OCI-LY7 (cell line): ENCODE data around the gene PSMB9. TPM values are rescaled to one million over a fixed set of nuclear protein-coding genes. Genes with fewer than 3 reads are reported as not detected.
"Not testable (repeated sequence)": the region's sequence is repeated elsewhere in the genome, so short reads cannot be mapped to it uniquely, and the experiment has no call there.

Experiments
- BruUV-seq: library from RNA; stranded (reverse); fragments of 400-500 nt; replicated peaks from 2 replicates; lab custom pipeline; 2021; lab: Mats Ljungman, UMichigan
- CTCF ChIA-PET: fragments of 300-600 bp; sonication (Branson Sonifier 250); formaldehyde crosslinking; loops from one replicate; lab custom pipeline; 2022; ENCODE audit warnings: antibody characterized with exemption; ENCODE audit not compliant: unreplicated experiment; lab: Charles Lee
- POLR2A ChIA-PET: fragments of 300-600 bp; sonication (Branson Sonifier 250); formaldehyde crosslinking; loops from one replicate; lab custom pipeline; 2022; ENCODE audit warnings: antibody characterized with exemption; lab: Charles Lee
- DNase-seq: peaks from one replicate; pipeline ENCODE4 v3.0.0-alpha.2; 2015; ENCODE audit warnings: low spot score
- H2AFZ ChIP-seq: fragments of 200-600 bp; sonication (generic), shearing (Covaris generic); 2 replicates; pipeline ENCODE4 v1.6.1; 2014; ENCODE audit warnings: mild to moderate bottlenecking, antibody characterized with exemption, low read length, moderate library complexity
- H3K27ac ChIP-seq: fragments of 200-600 bp; sonication (generic); 2 replicates; pipeline ENCODE4 v1.5.1; 2014; ENCODE audit warnings: mixed run types, low read depth, mild to moderate bottlenecking, moderate library complexity, low read length, inconsistent platforms; ENCODE audit not compliant: poor library complexity, severe bottlenecking
- H3K36me3 ChIP-seq: fragments of 200-600 bp; sonication (generic); 2 replicates; pipeline ENCODE4 v1.6.1; 2014; ENCODE audit warnings: mild to moderate bottlenecking, antibody characterized with exemption, low read length, moderate library complexity, mixed read lengths; ENCODE audit not compliant: insufficient read depth
- H3K4me1 ChIP-seq: fragments of 200-600 bp; sonication (generic); 2 replicates; pipeline ENCODE4 v1.5.1; 2014; ENCODE audit warnings: mild to moderate bottlenecking, low read length; ENCODE audit not compliant: insufficient read depth, poor library complexity, severe bottlenecking
- H3K4me2 ChIP-seq: fragments of 200-600 bp; sonication (generic); 2 replicates; pipeline ENCODE4 v1.6.1; 2014; ENCODE audit warnings: mild to moderate bottlenecking, low read length
- H3K4me3 ChIP-seq: fragments of 200-600 bp; sonication (generic); 2 replicates; pipeline ENCODE4 v1.5.1; 2014; ENCODE audit warnings: mild to moderate bottlenecking, low read depth, low read length; ENCODE audit not compliant: poor library complexity, severe bottlenecking
- H3K79me2 ChIP-seq: fragments of 200-600 bp; sonication (generic); 2 replicates; pipeline ENCODE4 v1.6.1; 2016; ENCODE audit warnings: low read depth, mild to moderate bottlenecking, low read length, moderate library complexity, mixed read lengths; ENCODE audit not compliant: insufficient read depth
- H3K9me2 ChIP-seq: fragments of 200-600 bp; sonication (generic); 2 replicates; pipeline ENCODE4 v1.6.1; 2016; ENCODE audit warnings: mild to moderate bottlenecking, low read length, mixed read lengths; ENCODE audit not compliant: insufficient read depth
- H3K9me3 ChIP-seq: fragments of 200-600 bp; sonication (generic); 2 replicates; pipeline ENCODE4 v1.6.1; 2014; ENCODE audit warnings: mild to moderate bottlenecking, mixed run types, low read length, mixed read lengths
- H4K20me1 ChIP-seq: fragments of 200-600 bp; sonication (generic); 2 replicates; pipeline ENCODE4 v1.6.1; 2014; ENCODE audit warnings: mild to moderate bottlenecking, antibody characterized with exemption, low read length, moderate library complexity, mixed read lengths; ENCODE audit not compliant: insufficient read depth
- CTCF ChIP-seq: fragments of 200-600 bp; sonication (generic); conservative IDR thresholded peaks from 2 replicates; pipeline ENCODE4 v1.5.1; 2014; ENCODE audit warnings: mild to moderate bottlenecking, antibody characterized with exemption, low read length, moderate library complexity, mixed read lengths
- EZH2phosphoT487 ChIP-seq: fragments of 200-600 bp; sonication (generic); IDR thresholded peaks from 2 replicates; pipeline ENCODE4 v1.6.1; 2018; ENCODE audit warnings: low read depth, borderline replicate concordance, mild to moderate bottlenecking, mixed run types, antibody characterized with exemption, low read length, moderate library complexity, mixed read lengths
- intact Hi-C: fragments of 100-400 bp; cut with micrococcal nuclease; formaldehyde crosslinking; loops from one replicate; pipeline ENCODE4 v1.10.0; 2022; ENCODE audit not compliant: unreplicated experiment
- total RNA-seq, 2 experiments: library from RNA; depleted of rRNA in 1 of 2; stranded (reverse); fragments of >200 nt in 1 of 2; shearing (Covaris generic) in 1 of 2; gene quantifications; 2 replicates each; pipeline ENCODE4 v1.2.3, GENCODE V29; 2014 to 2022

PSMB9 gene
- total RNA-seq, 2 experiments from 2014 or later: 149 to 193 TPM

DNA sequence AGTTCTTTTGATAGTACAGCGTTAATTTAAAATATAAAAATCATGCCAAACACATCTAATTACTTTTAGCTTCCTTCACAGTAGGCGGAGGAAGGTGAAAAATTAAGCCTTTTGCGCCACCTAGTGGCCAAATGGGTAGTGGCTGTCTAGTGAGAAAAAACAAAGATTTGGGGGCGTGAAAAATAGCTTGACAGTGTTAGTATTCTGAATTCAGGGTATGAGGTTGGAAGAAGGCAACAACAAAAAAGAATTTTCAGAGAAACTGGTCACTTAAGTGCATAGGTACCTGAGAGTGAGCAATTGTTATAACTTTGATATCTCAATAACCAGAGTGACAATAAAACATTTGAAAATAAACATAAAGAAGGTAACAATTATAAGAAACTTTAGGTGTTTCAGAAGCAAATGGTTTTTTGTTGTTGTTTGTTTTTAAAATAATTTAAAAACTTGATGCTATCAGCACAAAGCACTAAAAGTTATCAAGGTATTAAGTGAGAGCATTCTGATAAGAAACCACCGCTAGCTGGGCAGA lies 14.3 kb downstream of the PSMB9 start:
- peak overlapping the region; percentile 94 for H3K27ac ChIP-seq
- DNase-seq: peak; percentile 90
- H2AFZ ChIP-seq: peak overlapping the region; percentile 83
- BruUV-seq: no TSS peak
- TF ChIP-seq EZH2phosphoT487 (no peak), CTCF (peak; percentile 99)
- intact Hi-C loops: loop anchor here (2.0 to 10.0 kb wide), 6 partner anchors 72 to 634 kb away; no protein-coding TSS in a partner anchor
- CTCF ChIA-PET: interaction anchor here (0.7 to 3.2 kb wide), 7 partner anchors 11 to 116 kb away, joined by 3 to 35 read pairs (median 6); partner anchors contain the start of genes PSMB9, TAP1 and TAP2
- no peaks in the 10 kb centered on the region for H4K20me1 ChIP-seq
- peaks cover 3% of the 10 kb centered on the region; the same call in 1 of the 2 replicates for H3K9me3 ChIP-seq
- H3K4me2 ChIP-seq: peak overlapping the region; percentile 71
- H3K79me2 ChIP-seq: no peaks in the 10 kb centered on the region
- H3K9me2 ChIP-seq: no peaks in the 10 kb centered on the region
- H3K4me3 ChIP-seq: peak overlapping the region; percentile 51
- peaks cover 10% of the 10 kb centered on the region for H3K36me3 ChIP-seq
- POLR2A ChIA-PET: interaction anchor here (0.6 to 3.1 kb wide), 22 partner anchors 9 to 462 kb away, joined by 3 to 22 read pairs (median 4); partner anchors contain the start of genes BTNL2, HLA-DRA, PSMB8 and TAP1
- peaks cover 45% of the 10 kb centered on the region for H3K4me1 ChIP-seq

DNA sequence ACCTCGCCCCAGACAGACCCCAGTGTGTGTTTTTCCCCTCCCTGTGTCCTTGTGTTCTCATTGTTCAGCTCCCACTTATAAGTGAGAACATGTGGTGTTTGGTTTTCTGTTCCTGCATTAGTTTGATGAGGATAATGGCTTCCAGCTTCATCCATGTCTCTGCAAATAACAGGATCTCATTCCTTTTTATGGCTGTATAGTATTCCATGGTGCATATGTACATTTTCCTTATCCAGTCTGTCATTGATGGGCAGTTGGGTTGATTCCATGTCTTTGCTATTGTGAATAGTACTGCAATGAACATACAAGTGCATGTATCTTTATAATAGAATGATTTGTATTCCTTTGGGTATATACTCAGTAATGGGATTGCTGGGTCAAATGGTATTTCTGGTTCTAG lies 20.0 kb downstream of the PSMB9 start:
- POLR2A ChIA-PET: interaction anchor here (0.7 kb wide), 1 partner anchor 84 kb away, joined by 3 read pairs; no protein-coding TSS in a partner anchor
- DNase-seq, H4K20me1 ChIP-seq, H3K4me1 ChIP-seq, H3K4me2 ChIP-seq, H2AFZ ChIP-seq, H3K27ac ChIP-seq, H3K36me3 ChIP-seq, H3K9me3 ChIP-seq, H3K9me2 ChIP-seq, intact Hi-C loops, CTCF ChIA-PET, BruUV-seq, H3K79me2 ChIP-seq, H3K4me3 ChIP-seq: not testable (repeated sequence)

- Histone ChIP-seq H3K79me2 (no peaks in the 10 kb centered on the region), H3K4me1 (peaks cover 4% of the 10 kb centered on the region), H4K20me1 (no peaks in the 10 kb centered on the region), H2AFZ (no peak overlapping the region), H3K9me3 (no peaks in the 10 kb centered on the region), H3K36me3 (no peaks in the 10 kb centered on the region), H3K9me2 (no peaks in the 10 kb centered on the region), H3K4me3 (no peak overlapping the region), H3K4me2 (no peak overlapping the region), H3K27ac (no peak overlapping the region)
- ChIA-PET POLR2A (no interaction called here), CTCF (no interaction called here)
- TF ChIP-seq EZH2phosphoT487: no peak
- no peak for TF ChIP-seq CTCF
- intact Hi-C loops: no loop called here
- no peak for DNase-seq
- BruUV-seq: no TSS peak
Measured at GRCh38 chr6:32876603-32877002, 22.6 kb downstream of the PSMB9 start.
